B cell (primary cell): ENCODE measurements around the gene P2RX6. TPM values are rescaled to one million over a fixed set of nuclear protein-coding genes. Genes with fewer than 3 reads are reported as not detected.
A peak's percentile ranks its signal among the peaks of the same experiment; 100 is the strongest.

Experiments used
- ATAC-seq: fragments of 200-7000 bp; cut with Tn5 transposase; one replicate; pipeline ENCODE4 v1.10.0; 2021; ENCODE audit warnings: low read depth, mild to moderate bottlenecking, moderate number of reproducible peaks, moderate library complexity
- CTCF ChIA-PET: fragments of 350-600 bp; sonication (Branson Sonifier 250); formaldehyde crosslinking; loops from one replicate; lab custom pipeline; 2021; ENCODE audit warnings: antibody characterized with exemption, inconsistent platforms; lab: Charles Lee
- POLR2A ChIA-PET: fragments of 350-600 bp; sonication (Branson Sonifier 250); formaldehyde crosslinking; loops from one replicate; lab custom pipeline; 2021; ENCODE audit warnings: antibody characterized with exemption; lab: Charles Lee
- DNase-seq: peaks from one replicate; pipeline ENCODE4 v3.0.0; 2013
- H2AFZ ChIP-seq: 2 replicates; pipeline ENCODE4 v1.6.1; 2012; ENCODE audit warnings: mild to moderate bottlenecking, low read depth, low read length; ENCODE audit not compliant: insufficient read depth, poor library complexity, severe bottlenecking
- H3K27ac ChIP-seq, 2 donors: 1 replicate in 1 of 2; 2 replicates in 1 of 2; pipeline ENCODE4 v1.5.1; 2012 to 2013; ENCODE audit warnings: low read length in 2 of 2, mild to moderate bottlenecking in 2 of 2, moderate library complexity in 1 of 2
- H3K27me3 ChIP-seq, 4 experiments: fragments of 200-600 bp in 1 of 4; sonication (generic) in 1 of 4; replicated peaks in 1 of 4; 1 replicate in 2 of 4; 2 replicates in 2 of 4; pipeline versions ENCODE4 v1.6.1 to v1.7.0; 2013 to 2016; ENCODE audit warnings: low read length in 3 of 4, mild to moderate bottlenecking in 2 of 4, mixed read lengths in 1 of 4, moderate library complexity in 1 of 4; ENCODE audit not compliant: insufficient read depth in 4 of 4, control insufficient read depth in 3 of 4; ENCODE audit errors: control extremely low read depth in 1 of 4
- H3K36me3 ChIP-seq, 2 experiments: replicated peaks in 1 of 2; 1 replicate in 1 of 2; 2 replicates in 1 of 2; pipeline versions ENCODE4 v1.6.1 to v1.7.1; 2013; ENCODE audit warnings: low read length in 1 of 2; ENCODE audit not compliant: insufficient read depth in 2 of 2, control insufficient read depth in 1 of 2; ENCODE audit errors: control extremely low read depth in 1 of 2, extremely low read depth in 1 of 2
- H3K4me1 ChIP-seq, 2 donors: fragments of 200-600 bp in 1 of 2; sonication (generic) in 1 of 2; 1 replicate in 1 of 2; 2 replicates in 1 of 2; pipeline versions ENCODE4 v1.5.1 to v1.6.1; 2013 to 2017; ENCODE audit warnings: low read length in 2 of 2; ENCODE audit not compliant: control insufficient read depth in 2 of 2, insufficient read depth in 2 of 2
- H3K4me2 ChIP-seq: replicated peaks from 2 replicates; pipeline ENCODE3; 2012; ENCODE audit warnings: mild to moderate bottlenecking, low read depth, low read length; ENCODE audit not compliant: poor library complexity, severe bottlenecking
- H3K4me3 ChIP-seq, 5 experiments: fragments of 200-600 bp in 1 of 5; sonication (generic) in 1 of 5; 1 replicate in 3 of 5; 2 replicates in 2 of 5; pipeline versions ENCODE4 v1.5.1 to v1.7.0; 2011 to 2016; ENCODE audit warnings: low read length in 4 of 5, mild to moderate bottlenecking in 4 of 5, low read depth in 2 of 5, control low read depth in 1 of 5, moderate library complexity in 1 of 5; ENCODE audit not compliant: insufficient read depth in 1 of 5; ENCODE audit errors: control extremely low read depth in 1 of 5, extremely low read depth in 1 of 5
- H3K79me2 ChIP-seq: fragments of 200-600 bp; sonication (generic); one replicate; pipeline ENCODE4 v1.6.0; 2016; ENCODE audit warnings: low read length; ENCODE audit not compliant: control insufficient read depth, insufficient read depth
- H3K9ac ChIP-seq: fragments of 200-600 bp; sonication (generic); 2 replicates; pipeline ENCODE4 v1.6.1; 2017; ENCODE audit warnings: mild to moderate bottlenecking, low read length, moderate library complexity
- H3K9me3 ChIP-seq, 3 donors: one replicate each; pipeline versions ENCODE4 v1.6.1 to v1.7.1; 2013; ENCODE audit warnings: low read length in 2 of 3; ENCODE audit not compliant: control insufficient read depth in 2 of 3, insufficient read depth in 1 of 3; ENCODE audit errors: control extremely low read depth in 1 of 3
- H4K20me1 ChIP-seq: 2 replicates; pipeline ENCODE4 v1.6.0; 2012; ENCODE audit warnings: mild to moderate bottlenecking, low read length; ENCODE audit not compliant: insufficient read depth, control insufficient read depth, poor library complexity, severe bottlenecking
- H3K27ac Mint-ChIP-seq: one replicate; pipeline ENCODE4 v1.8.0; 2021; ENCODE audit warnings: mixed read lengths
- H3K27me3 Mint-ChIP-seq: one replicate; pipeline ENCODE4 v1.8.0; 2021; ENCODE audit warnings: mixed read lengths
- H3K4me1 Mint-ChIP-seq: one replicate; pipeline ENCODE4 v1.8.0; 2021; ENCODE audit warnings: mixed read lengths
- H3K4me3 Mint-ChIP-seq: one replicate; pipeline ENCODE4 v1.8.0; 2021; ENCODE audit warnings: mixed read lengths
- H3K9me3 Mint-ChIP-seq: one replicate; pipeline ENCODE4 v1.8.0; 2022; ENCODE audit warnings: mixed read lengths; ENCODE audit not compliant: insufficient read depth
- CTCF ChIP-seq: fragments of 200-600 bp; IDR thresholded peaks from one replicate; pipeline ENCODE4 v1.8.0; 2022; ENCODE audit warnings: antibody characterized with exemption, mild to moderate bottlenecking
- EZH2 ChIP-seq: IDR thresholded peaks from 2 replicates; pipeline ENCODE4 v1.6.1; 2012; ENCODE audit warnings: borderline replicate concordance, low read depth, mild to moderate bottlenecking, moderate library complexity, low read length; ENCODE audit not compliant: insufficient read depth, poor library complexity, severe bottlenecking
- WGBS: methylation state at CpG from one replicate; pipeline ENCODE4 v1.1.5; 2013; ENCODE audit warnings: missing lambda C conversion rate; ENCODE audit not compliant: insufficient coverage; 5-methylcytosine and 5-hydroxymethylcytosine counted together
- intact Hi-C: fragments of 100-400 bp; cut with micrococcal nuclease; formaldehyde crosslinking; loops from one replicate; pipeline ENCODE4 v1.10.0; 2022
- polyA plus RNA-seq: library from polyadenylated mRNA; depleted of rRNA; stranded (reverse); fragments of >200 nt; gene quantifications from 2 replicates; pipeline ENCODE4 v1.2.3, GENCODE V29; 2012
- total RNA-seq, 2 donors: library from RNA; stranded (reverse); fragments of 120-200 nt in 1 of 2; gene quantifications; 1 replicate in 1 of 2; 2 replicates in 1 of 2; pipeline versions ENCODE4 v1.2.3 to v1.2.4, GENCODE V29; 2013 to 2022

P2RX6 gene
- total and polyA plus RNA-seq, 2 donors (not counting 1 experiment from before 2014, with no cell fraction given), result 0.49 to 0.79 TPM

GRCh38 chr22:20965888-20966855 is 48.8 kb upstream of the P2RX6 start:
- H2AFZ ChIP-seq, result peak overlapping the region; percentile 79
- Mint-ChIP-seq H3K4me3 (peak overlapping the region; percentile 70), H3K27me3 (peaks cover 3% of the 10 kb centered on the region), H3K27ac (peak overlapping the region; percentile 56), H3K4me1 (peaks cover 46% of the 10 kb centered on the region), H3K9me3 (no peaks in the 10 kb centered on the region)
- no peaks in the 10 kb centered on the region for H4K20me1 ChIP-seq
- ATAC-seq (no peak), DNase-seq (no peak)
- TF ChIP-seq EZH2, result no peak
- no peak for TF ChIP-seq CTCF
- 76% methylated on average over 12 of the region's 13 CpGs for WGBS
- H3K9me3 ChIP-seq, result no peaks in the 10 kb centered on the region
- H3K4me2 ChIP-seq, result peak overlapping the region; percentile 94
- H3K4me1 ChIP-seq, result peaks cover 36 to 54% of the 10 kb centered on the region in 2 donors
- H3K36me3 ChIP-seq, result no peaks in the 10 kb centered on the region
- H3K79me2 ChIP-seq, result no peaks in the 10 kb centered on the region
- no peak overlapping the region for H3K27ac ChIP-seq
- H3K27me3 ChIP-seq, result peaks cover 0 to 17% (median 2%) of the 10 kb centered on the region in 4 experiments
- POLR2A ChIA-PET, result no interaction called here
- no peak overlapping the region for H3K4me3 ChIP-seq
- intact Hi-C loops, result no loop called here
- CTCF ChIA-PET, result no interaction called here
- no peak overlapping the region for H3K9ac ChIP-seq
